ENCODE measurements around the gene COL5A1.

Gene COL5A1

DNA sequence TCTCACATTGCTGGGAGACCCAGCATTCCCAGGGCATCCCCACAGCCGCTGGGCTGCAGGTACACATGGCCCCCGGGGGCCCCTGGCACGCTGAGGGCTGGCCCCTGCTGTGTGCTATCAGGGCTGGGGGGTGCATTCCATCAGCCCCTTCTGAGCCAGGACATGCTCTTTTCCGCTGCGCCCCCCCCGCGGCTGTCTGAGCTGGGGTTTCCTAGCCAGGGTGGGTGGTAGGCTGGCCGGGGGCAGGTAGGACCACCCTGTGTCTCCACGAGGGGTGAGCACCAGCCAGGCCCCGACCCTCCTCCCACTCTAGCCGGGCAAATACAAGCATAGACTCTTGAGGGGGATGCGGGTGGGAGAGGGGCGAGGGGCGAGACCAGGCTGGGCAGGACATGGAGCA is 180.9 kb downstream of the COL5A1 start:
- no peak for TF ChIP-seq ZNF274 (IDR thresholded peaks at IDR 0.05; ENCODE audit: low read depth, low read length)
- H3K4me3 ChIP-seq (ENCODE audit: low read length), result no peak overlapping the region

DNA sequence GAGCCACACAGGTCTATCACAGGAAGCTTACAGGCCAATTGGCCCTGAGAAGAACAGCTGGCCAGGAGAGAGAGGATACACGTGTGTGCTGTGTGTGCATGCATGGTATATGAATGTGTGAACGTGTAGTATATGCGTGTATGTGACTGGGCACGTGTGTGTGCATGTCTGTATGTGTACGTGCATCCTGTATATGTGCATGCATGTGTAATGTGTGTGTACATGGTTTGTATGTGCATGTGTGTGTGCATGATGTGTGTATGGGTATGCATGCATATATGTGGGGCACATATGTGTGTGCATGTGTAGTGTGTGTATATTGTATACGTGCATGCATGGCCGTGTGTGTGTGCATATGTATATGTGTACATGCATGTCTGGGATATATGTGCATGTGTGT is 182.0 kb downstream of the COL5A1 start:
- H3K4me3 ChIP-seq (ENCODE audit: low read length), result no peak overlapping the region
- no peak for TF ChIP-seq ZNF274 (IDR thresholded peaks at IDR 0.05; ENCODE audit: low read depth, low read length)

DNA sequence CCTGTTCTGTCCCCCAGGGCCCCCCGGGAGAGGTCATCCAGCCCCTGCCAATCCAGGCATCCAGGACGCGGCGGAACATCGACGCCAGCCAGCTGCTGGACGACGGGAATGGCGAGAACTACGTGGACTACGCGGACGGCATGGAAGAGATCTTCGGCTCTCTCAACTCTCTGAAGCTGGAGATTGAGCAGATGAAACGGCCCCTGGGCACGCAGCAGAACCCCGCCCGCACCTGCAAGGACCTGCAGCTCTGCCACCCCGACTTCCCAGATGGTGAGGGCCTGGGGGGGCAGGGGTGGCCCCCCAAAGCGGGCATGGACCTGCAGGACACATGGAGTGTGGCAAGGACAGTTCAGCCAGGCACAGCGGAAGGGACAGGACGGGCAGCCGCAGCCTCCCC is 183.0 kb downstream of the COL5A1 start:
- no peak overlapping the region for H3K4me3 ChIP-seq (ENCODE audit: low read length)
- no peak for TF ChIP-seq ZNF274 (IDR thresholded peaks at IDR 0.05; ENCODE audit: low read depth, low read length)

DNA sequence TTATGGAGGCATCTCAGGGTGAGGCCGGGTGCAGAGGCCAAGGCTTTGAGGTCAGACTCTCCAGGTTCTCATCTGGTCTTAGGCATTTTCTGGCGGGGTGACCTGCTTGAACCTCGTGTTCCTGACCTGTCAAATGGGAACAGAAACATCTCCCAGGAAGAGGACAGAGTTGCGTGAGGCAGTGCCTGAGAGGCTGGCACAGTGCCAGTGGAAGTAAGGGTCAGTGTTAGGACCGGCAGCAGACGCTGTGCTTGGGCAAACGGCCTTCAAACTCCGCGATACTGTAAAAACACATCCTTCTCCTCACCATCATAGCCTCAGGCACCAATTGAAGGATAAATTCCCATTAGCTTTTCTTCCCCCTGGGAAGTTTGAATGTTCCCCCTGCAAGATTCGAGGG is 183.4 kb downstream of the COL5A1 start:
- no peak overlapping the region for H3K4me3 ChIP-seq (ENCODE audit: low read length)
- no peak for TF ChIP-seq ZNF274 (IDR thresholded peaks at IDR 0.05; ENCODE audit: low read depth, low read length)

DNA sequence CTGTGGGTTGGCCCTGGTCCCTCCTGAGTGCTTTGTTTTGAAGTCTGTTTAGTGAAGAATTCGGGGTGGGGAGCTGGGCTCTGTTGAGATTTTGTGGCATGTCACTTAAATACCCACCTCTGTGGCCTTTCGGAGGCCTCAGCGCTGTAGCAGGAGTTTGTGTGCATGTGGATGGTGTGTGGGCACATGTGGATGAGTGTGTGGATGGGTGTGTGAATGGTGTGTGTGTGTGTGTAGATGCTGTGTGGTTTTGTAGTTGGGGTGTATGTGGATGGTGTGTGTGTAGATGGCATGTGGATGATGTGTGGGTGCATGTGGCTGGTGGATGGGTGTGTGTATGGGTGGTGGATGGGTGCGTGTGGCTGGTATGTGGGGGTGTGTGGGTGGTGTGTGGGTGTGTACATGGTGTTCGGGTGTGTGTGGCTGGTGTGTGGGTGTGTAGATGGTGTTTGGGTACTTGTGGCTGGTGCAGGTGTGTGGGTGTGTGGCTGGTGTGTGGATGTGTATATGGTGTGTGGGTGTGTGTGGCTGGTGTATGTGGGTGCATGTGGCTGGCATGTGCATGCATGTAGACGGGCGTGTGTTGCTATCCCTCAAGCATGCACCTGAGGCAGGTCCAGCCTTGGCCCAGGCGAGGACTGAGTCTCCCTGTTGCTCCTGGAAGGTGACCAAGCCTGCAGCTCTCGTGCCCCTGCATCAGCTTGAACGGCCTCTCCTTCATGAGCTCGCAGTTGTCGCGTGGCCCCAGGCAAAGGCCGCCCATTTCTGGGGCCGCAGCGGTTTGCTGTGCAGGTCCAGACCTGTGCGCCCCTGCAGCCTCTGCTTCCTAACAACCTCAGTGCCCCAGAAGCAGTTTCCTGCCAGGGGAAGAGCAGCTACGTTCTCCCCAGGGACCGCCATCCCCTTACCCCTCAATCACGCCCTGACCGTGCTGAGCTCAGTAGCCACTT is 185.0 kb downstream of the COL5A1 start:
- no peak for TF ChIP-seq ZNF274 (IDR thresholded peaks at IDR 0.05; ENCODE audit: low read depth, low read length)
- H3K4me3 ChIP-seq (ENCODE audit: low read length), result no peak overlapping the region

DNA sequence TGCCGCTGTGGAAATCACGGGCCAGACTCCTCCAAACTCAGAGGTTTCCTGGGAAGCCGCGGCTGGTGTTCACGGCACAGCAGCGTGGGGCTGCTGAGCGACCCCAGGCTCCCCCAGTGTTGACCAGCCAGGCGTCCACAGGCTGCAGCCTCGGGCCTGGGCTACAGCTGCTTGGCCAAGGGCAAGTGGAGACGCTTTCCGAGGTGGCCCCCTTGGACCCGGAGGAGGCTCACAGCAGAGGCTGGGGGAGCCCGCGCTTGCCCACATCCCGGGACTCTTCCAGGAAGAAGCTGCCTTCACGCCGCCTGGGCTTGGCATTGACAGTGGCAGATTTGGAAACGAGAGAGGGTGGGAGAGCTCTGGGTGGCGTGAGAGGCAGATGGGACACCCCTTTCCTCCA is 186.0 kb downstream of the COL5A1 start:
- no peak for TF ChIP-seq ZNF274 (IDR thresholded peaks at IDR 0.05; ENCODE audit: low read depth, low read length)
- no peak overlapping the region for H3K4me3 ChIP-seq (ENCODE audit: low read length)

DNA sequence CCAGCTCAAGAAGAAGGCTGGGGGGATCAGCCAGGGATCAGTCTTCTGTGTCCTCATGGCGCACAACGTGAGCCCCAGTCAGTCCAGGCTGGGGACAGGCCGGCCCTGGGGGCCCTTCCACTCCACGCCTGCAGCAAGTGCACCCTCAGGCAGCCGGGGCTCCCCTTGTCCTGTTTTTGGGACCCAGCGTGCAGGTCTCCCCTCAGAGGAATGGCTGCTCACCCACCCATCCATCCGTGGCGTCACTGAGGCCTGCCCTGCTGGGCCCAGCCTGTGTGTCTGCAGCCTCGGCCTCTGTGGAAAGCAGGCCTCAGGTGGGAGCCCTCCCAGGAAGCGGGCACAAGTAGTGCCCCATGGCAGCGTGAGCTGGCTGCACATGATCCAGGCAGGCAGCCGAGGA is 186.4 kb downstream of the COL5A1 start:
- no peak overlapping the region for H3K4me3 ChIP-seq (ENCODE audit: low read length)
- TF ChIP-seq ZNF274 (IDR thresholded peaks at IDR 0.05; ENCODE audit: low read depth, low read length), result no peak

DNA sequence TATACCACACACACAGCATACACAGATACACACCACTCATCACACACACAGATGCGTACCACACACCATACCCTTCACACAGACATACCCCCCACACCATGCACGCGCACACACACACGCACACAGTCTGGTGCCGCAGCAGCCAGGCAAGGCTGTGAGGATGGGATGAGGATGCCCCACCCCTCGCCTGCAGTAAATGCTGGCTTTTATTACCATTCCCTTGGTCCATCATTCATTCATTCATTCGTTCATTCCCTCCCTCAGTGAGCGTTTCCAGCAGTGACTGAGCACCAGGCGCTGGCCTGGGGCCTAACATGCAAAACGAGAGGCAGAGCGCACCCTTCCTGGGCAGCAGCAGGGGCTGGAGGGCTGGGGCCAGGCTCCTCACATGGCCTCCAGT is 187.3 kb downstream of the COL5A1 start:
- no peak for TF ChIP-seq ZNF274 (IDR thresholded peaks at IDR 0.05; ENCODE audit: low read depth, low read length)
- H3K4me3 ChIP-seq (ENCODE audit: low read length), result no peak overlapping the region

DNA sequence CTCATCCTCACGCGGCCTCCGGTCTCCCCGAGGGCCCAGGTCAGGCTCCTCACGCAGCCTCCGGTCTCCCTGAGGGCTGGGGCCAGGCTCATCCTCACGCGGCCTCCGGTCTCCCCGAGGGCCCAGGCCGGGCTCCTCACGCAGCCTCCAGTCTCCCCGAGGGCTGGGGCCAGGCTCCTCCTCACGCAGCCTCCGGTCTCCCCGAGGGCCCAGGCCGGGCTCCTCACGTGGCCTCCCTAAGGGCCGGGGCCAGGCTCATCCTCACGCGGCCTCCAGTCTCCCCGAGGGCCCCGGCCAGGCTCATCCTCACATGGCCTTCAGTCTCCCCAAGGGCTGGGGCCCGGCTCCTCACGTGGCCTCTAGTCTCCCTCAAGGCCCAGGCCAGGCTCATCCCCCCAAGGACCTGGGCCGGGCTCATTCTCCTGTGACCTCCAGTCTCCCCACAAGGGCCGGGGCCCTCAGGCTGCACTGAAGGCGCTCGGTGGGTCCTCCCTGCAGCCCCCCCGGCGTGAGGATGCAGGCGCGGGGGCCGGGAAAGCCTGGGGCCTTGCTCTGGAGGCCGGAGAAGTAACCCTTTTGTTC is 187.8 kb downstream of the COL5A1 start:
- no peak for TF ChIP-seq ZNF274 (IDR thresholded peaks at IDR 0.05; ENCODE audit: low read depth, low read length)
- no peak overlapping the region for H3K4me3 ChIP-seq (ENCODE audit: low read length)

DNA sequence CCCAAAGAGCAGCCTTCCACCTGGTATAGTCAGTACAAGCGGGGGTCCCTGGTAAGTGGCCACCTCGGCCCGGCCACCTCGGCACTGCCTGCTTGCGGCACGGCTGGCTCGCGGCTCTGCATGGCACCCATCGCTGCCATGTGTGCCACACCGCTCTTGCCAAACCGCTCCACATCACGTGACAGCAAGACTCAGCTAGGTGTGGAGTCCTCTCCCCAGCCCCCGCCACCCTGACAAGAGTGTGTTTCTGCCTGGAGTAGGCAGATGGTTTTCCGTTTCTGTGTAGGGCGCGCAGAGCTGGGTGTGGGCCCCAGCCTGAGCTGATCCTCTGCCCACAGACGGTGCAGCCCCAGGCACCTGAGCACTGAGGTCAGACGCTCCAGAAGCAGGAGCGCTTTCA is 188.5 kb downstream of the COL5A1 start:
- no peak overlapping the region for H3K4me3 ChIP-seq (ENCODE audit: low read length)
- TF ChIP-seq ZNF274 (IDR thresholded peaks at IDR 0.05; ENCODE audit: low read depth, low read length), result no peak

DNA sequence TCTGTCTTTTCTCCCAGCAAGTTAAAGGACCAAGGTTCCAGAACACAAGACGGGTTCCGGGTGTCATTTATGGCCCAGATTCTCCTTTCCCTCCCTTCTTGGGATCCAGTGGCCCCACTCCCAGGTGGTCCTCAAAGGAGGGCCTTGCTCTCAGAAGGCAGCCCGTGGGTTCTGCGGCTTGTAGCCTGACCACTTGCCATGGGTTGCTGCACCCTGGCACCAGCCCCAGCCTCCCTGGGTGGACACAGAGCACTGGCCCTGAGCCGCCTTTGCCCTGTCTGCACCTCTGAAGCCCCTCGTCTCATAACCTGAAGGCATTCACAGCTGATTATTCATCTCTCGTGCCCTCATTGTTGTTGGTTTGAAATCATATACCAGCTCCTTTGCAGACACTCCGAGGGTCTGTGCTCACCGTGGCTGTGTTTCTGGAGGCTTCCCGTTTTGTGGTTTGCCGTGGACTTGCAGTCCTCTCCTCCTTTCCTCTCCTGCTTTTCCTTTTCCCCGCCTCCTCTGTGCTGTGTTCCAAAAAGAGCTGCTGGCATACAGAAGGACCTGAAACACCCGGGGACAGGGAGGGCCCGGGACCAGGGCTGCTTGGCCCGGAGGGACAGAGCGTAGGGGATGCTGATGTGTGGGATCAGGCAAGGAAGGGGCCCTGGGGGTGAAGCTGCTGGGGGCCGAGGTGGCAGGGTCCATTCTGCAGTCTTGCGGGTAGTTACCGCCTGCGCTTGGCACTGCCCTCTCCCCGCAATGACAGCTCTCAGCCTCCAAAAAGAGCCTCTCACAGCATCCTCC is 189.5 kb downstream of the COL5A1 start:
- no peak for TF ChIP-seq ZNF274 (IDR thresholded peaks at IDR 0.05; ENCODE audit: low read depth, low read length)
- H3K4me3 ChIP-seq (ENCODE audit: low read length), result no peak overlapping the region

DNA sequence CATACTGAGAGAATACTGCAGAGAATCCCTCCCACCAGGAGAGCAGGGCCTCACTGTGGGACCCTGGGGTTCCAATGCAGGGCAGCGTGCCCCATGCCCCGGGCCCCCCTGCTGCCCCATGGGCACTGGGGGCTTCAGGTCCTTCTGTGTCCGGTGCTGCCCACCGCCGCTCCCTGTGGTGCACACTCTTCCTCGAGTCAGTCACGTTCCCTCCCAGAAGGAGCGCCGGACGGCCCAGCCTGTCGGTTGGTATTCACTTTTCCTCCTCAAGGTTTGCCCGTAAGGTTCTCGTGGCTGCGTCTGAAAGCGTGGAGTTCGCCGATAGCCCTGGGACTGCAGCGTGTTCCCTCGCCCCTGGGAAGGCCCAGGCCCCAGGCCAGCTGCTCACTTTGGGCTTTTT is 190.9 kb downstream of the COL5A1 start:
- TF ChIP-seq ZNF274 (IDR thresholded peaks at IDR 0.05; ENCODE audit: low read depth, low read length), result no peak
- H3K4me3 ChIP-seq (ENCODE audit: low read length), result no peak overlapping the region

DNA sequence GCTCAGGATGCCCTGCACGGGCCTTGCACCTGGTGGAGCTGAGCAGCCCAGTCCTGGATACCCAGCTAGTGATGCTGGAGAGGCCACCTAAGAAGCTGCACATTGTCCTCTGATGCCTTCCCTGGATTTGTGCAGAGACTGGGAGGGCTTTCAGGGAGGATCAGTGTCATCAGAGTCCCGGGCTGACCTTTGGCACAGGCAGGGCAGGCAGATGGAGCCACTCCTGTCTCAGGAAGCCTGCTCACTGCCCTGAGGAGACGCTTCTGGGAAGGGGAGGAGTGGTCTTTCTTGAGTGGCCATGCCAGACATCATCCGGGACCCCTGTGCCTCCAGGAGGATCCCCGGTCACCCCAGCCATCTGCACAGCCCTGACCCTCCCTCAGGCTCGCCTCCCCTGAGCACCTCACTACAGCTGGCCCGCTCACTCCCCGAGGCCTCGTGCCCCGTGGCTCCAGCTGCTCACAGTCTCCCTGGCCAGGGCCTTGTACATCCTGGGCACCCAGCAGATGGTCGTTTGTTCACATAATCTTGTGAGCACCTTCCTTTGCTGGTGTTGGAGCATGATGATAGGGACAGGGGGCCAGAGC is 191.8 kb downstream of the COL5A1 start:
- H3K4me3 ChIP-seq (ENCODE audit: low read length), result no peak overlapping the region
- TF ChIP-seq ZNF274 (IDR thresholded peaks at IDR 0.05; ENCODE audit: low read depth, low read length), result no peak

DNA sequence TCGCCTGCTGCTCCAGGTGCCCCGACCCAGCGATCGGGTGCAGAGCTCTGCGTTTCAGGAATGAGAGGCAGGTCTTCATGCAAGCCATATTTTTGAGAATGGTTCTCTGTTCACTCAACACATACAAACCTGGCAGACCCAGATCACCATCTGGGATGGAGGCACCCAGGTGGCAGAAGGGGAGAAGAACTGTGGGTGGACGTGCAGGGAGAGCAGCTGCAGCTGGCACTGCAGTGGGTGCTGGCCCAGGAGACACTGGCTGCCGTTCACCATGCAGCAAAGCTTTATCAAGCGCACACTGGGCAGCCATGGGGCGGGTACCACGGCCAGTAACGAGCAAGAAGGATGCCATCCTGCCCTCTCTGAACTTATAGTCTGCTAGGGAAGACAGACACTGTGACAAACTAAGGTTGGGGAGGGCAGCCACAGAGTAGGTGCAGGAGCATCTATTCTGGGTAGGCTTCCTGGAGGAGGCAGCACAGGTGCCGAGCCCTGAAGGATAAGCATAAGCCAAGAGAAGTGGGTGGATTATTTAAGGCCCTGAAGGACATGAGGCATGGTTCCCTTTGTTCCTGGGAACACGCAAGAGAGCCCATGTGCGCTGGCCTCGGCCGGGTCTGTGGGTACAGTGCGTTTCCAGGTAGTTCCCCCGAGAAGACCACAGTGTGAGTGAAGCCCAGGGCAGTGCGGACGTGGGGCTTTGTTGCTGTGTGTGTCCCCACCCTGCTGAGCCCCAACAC is 192.8 kb downstream of the COL5A1 start:
- TF ChIP-seq ZNF274 (IDR thresholded peaks at IDR 0.05; ENCODE audit: low read depth, low read length), result no peak

More for the DNA sequence above, 192.8 kb downstream of the COL5A1 start:
- no peak overlapping the region for H3K4me3 ChIP-seq (ENCODE audit: low read length)
